A673 (cell line): ENCODE results near the gene FRY. TPM values are rescaled to one million over a fixed set of nuclear protein-coding genes. Genes with fewer than 3 reads are reported as not detected.

Source experiments
- BruUV-seq: library from RNA; stranded (reverse); fragments of 400-500 nt; replicated peaks from 2 replicates; lab custom pipeline; 2021; lab: Mats Ljungman, UMichigan
- CTCF ChIA-PET: fragments of 300-600 bp; sonication (Branson Sonifier 250); formaldehyde crosslinking; loops from one replicate; lab custom pipeline; 2022; ENCODE audit warnings: antibody characterized with exemption; lab: Charles Lee
- POLR2A ChIA-PET: fragments of 300-600 bp; sonication (Branson Sonifier 250); formaldehyde crosslinking; loops from one replicate; lab custom pipeline; 2022; ENCODE audit warnings: antibody characterized with exemption; ENCODE audit not compliant: low non-redundant PET; lab: Charles Lee
- DNase-seq: peaks from one replicate; pipeline ENCODE4 v3.0.0-alpha.2; 2015; ENCODE audit warnings: low spot score
- H3K27ac ChIP-seq: fragments of 200-600 bp; sonication (generic); 2 replicates; pipeline ENCODE4 v1.5.1; 2016; ENCODE audit warnings: mixed run types, low read depth, mild to moderate bottlenecking, mixed read lengths, antibody characterized with exemption, low read length; ENCODE audit not compliant: poor library complexity, severe bottlenecking
- H3K27me3 ChIP-seq: fragments of 200-600 bp; sonication (generic); replicated peaks from 2 replicates; pipeline ENCODE4 v1.6.1; 2017; ENCODE audit warnings: mixed run types, low read depth, mild to moderate bottlenecking, mixed read lengths, antibody characterized with exemption, low read length; ENCODE audit not compliant: insufficient read depth, poor library complexity
- H3K36me3 ChIP-seq: fragments of 200-600 bp; sonication (generic); 2 replicates; pipeline ENCODE4 v1.6.1; 2016; ENCODE audit warnings: mixed run types, mild to moderate bottlenecking, mixed read lengths, antibody characterized with exemption, low read length; ENCODE audit not compliant: insufficient read depth, poor library complexity, severe bottlenecking
- H3K4me1 ChIP-seq: fragments of 200-600 bp; sonication (generic); 2 replicates; pipeline ENCODE4 v1.6.1; 2017; ENCODE audit warnings: mixed run types, mild to moderate bottlenecking, mixed read lengths, antibody characterized with exemption, low read length; ENCODE audit not compliant: insufficient read depth, poor library complexity, severe bottlenecking
- H3K4me3 ChIP-seq: fragments of 200-600 bp; sonication (generic); 2 replicates; pipeline ENCODE4 v1.5.1; 2016; ENCODE audit warnings: low read depth, mixed run types, mild to moderate bottlenecking, mixed read lengths, low read length; ENCODE audit not compliant: poor library complexity, severe bottlenecking
- H3K9me3 ChIP-seq: fragments of 200-600 bp; sonication (generic); 2 replicates; pipeline ENCODE4 v1.6.1; 2016; ENCODE audit warnings: mixed run types, low read depth, mild to moderate bottlenecking, mixed read lengths, antibody characterized with exemption, low read length; ENCODE audit not compliant: poor library complexity, severe bottlenecking
- CTCF ChIP-seq: fragments of 300-800, 200-600 bp; sonication (generic); conservative IDR thresholded peaks from 2 replicates; pipeline ENCODE4 v1.5.1; 2017; ENCODE audit warnings: low read depth, mild to moderate bottlenecking, antibody characterized with exemption, low read length, moderate library complexity, mixed read lengths
- EZH2 ChIP-seq: fragments of 200-600 bp; sonication (generic); IDR thresholded peaks from 2 replicates; pipeline ENCODE4 v1.6.1; 2017; ENCODE audit warnings: borderline replicate concordance, low read depth, mild to moderate bottlenecking, mixed read lengths, antibody characterized with exemption, low read length; ENCODE audit not compliant: poor library complexity, severe bottlenecking
- intact Hi-C: fragments of 100-400 bp; cut with micrococcal nuclease; formaldehyde crosslinking; loops from one replicate; pipeline ENCODE4 v1.10.0; 2022; ENCODE audit not compliant: unreplicated experiment
- total RNA-seq: library from RNA; stranded (reverse); gene quantifications from 2 replicates; pipeline ENCODE4 v1.2.3, GENCODE V29; 2021

Gene FRY
- total RNA-seq, 1 experiment from 2014 or later, result 0.58 TPM

- DNase-seq, result no peak
- TF ChIP-seq EZH2, result no peak
- no peak for TF ChIP-seq CTCF
- no peak overlapping the region for H3K27ac ChIP-seq
- no peaks in the 10 kb centered on the region for H3K4me1 ChIP-seq
- POLR2A ChIA-PET, result no interaction called here
- H3K36me3 ChIP-seq, result no peaks in the 10 kb centered on the region
- CTCF ChIA-PET, result interaction anchor here (1.0 kb wide), 1 partner anchor 15 kb away, joined by 3 read pairs; no protein-coding TSS in a partner anchor
- no peaks in the 10 kb centered on the region for H3K27me3 ChIP-seq
- H3K4me3 ChIP-seq, result no peak overlapping the region
- intact Hi-C loops, result loop anchor here (5.0 kb wide), 1 partner anchor 296 kb away; no protein-coding TSS in a partner anchor
- H3K9me3 ChIP-seq, result no peaks in the 10 kb centered on the region
- no TSS peak for BruUV-seq
Observed at GRCh38 chr13:32016119-32016518, 15.5 kb upstream of the FRY start.

GRCh38 chr13:32016631-32017030 lies 14.9 kb upstream of the FRY start:
- Histone ChIP-seq H3K4me1 (no peaks in the 10 kb centered on the region), H3K27ac (no peak overlapping the region), H3K27me3 (no peaks in the 10 kb centered on the region), H3K4me3 (no peak overlapping the region), H3K9me3 (no peaks in the 10 kb centered on the region), H3K36me3 (no peaks in the 10 kb centered on the region)
- POLR2A ChIA-PET, result no interaction called here
- no peak for DNase-seq
- intact Hi-C loops, result loop anchor here (5.0 kb wide), 1 partner anchor 296 kb away; no protein-coding TSS in a partner anchor
- no TSS peak for BruUV-seq
- CTCF ChIA-PET, result interaction anchor here (0.5 to 1.0 kb wide), 2 partner anchors 7 to 15 kb away, joined by 3 read pairs; no protein-coding TSS in a partner anchor
- TF ChIP-seq CTCF (no peak), EZH2 (no peak)

- no peak for DNase-seq
- no peak overlapping the region for H3K27ac ChIP-seq
- H3K4me3 ChIP-seq, result no peak overlapping the region
- BruUV-seq, result no TSS peak
- H3K27me3 ChIP-seq, result no peaks in the 10 kb centered on the region
- intact Hi-C loops, result loop anchor here (5.0 kb wide), 1 partner anchor 295 kb away; no protein-coding TSS in a partner anchor
- no peak for TF ChIP-seq CTCF
- TF ChIP-seq EZH2, result no peak
- ChIA-PET CTCF (no interaction called here), POLR2A (no interaction called here)
- H3K4me1 ChIP-seq, result no peaks in the 10 kb centered on the region
- no peaks in the 10 kb centered on the region for H3K36me3 ChIP-seq
- H3K9me3 ChIP-seq, result no peaks in the 10 kb centered on the region
Observed at GRCh38 chr13:32017474-32017873, 14.1 kb upstream of the FRY start.
